HG03571 (cell line): Measurements from ENCODE around the gene FAM170B.
A peak's percentile ranks its signal among the peaks of the same experiment; 100 is the strongest.

Experiments used
- ATAC-seq: cut with Tn5 transposase; IDR thresholded peaks from one replicate; pipeline ENCODE4 v1.9.1; 2021; ENCODE audit not compliant: unreplicated experiment

The FAM170B gene

DNA sequence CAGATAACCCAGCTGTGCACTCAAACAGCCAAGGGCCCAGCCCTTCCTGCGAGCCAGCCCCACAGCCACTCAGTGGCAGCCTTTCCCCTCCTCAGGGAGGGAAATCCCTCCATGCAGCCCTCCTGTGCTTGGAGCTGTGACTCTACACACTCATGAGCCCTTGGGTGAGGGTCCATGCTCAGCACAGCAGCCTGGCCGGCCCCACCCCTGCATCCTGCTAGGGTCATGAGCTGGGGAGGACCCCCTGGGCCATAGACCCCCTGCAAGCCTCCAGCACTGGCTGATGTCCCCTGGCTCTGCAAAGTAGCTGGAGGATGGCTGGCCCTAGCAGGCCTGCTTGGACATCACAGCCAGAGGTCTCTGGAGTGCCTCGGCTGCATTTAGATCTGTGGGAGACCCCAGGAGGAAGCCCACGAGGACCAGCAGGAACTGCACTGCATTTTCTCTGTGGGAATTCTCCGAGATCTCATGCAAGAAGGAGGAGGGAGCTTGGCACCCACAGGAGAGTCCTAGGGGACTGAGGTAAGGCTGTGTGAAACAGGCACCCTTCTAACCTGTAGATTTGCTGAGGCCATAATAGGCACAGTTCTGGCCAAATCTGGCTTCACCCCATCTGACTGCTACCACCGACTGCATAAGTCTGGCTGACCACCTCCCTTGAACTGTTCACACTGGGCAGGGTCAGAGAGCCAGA lies 37.0 kb upstream of the FAM170B start:
- no peak for ATAC-seq

DNA sequence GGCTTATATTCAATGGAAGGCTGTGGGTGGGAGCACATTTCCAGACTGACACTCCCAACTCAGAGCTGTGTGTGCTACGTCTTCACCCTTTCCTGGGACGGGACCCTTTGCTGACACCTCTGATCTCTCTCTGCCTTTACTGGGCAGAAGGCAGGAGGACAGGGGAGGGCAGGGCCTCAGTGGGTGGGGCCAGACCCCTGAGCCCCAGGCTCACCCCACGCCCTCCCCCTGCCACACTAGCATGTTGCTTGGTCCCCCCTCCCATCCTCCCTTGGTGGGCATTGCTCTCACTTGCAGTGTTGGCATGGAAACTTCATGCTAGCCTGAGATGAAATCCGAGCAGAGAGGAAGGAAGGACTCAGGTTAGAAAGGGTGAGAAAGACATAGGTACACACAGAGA lies 36.0 kb upstream of the FAM170B start:
- ATAC-seq = no peak

DNA sequence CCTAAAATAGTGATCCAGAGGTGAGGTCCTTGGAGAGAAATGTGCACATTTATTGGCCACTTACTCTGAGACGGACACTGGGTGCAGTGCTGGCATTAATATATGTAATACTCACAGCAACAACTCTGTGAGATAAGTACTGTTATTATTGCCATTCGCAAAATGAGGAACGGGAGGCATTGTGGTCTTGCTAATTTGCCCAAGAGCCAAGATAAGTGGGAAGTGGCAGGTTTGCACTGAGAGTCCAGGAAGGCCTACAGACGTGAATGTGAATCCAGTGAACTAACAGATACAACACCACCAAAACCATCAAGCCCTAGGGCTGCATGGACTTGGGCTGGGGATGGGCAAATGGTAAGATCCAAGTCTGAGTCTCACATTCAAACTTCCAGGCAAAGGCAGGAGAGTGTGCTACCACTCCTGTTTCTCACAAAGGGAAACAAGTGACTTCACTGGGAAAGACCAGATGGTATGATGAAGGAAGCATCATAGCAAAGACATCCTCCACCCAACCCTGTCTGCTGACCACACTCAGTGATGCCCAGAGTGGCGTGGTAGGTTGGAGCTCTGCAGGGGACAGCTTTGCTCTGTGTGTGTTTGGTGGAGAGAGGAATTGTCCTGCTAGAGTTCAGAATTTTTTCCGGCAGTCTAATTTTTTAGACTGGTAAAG lies 35.1 kb upstream of the FAM170B start:
- ATAC-seq = no peak

DNA sequence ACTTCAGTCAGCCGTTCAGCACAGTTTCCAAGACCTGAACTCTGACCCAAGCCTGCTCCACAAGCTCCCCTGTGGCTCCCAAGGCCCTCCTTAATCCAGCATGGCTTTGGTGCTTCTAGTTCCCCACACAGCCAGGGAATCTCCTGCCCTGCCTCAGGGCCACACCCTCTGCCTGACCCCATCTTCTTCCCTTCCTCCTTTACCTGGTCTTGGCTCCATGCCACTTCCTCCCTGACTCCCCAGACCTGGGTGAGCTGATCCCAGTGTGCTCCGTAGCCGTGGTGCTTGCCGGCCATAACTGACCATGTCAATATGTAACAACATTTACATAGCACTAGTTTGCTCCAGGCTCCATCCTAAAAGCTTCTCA lies 34.3 kb upstream of the FAM170B start:
- ATAC-seq = no peak

DNA sequence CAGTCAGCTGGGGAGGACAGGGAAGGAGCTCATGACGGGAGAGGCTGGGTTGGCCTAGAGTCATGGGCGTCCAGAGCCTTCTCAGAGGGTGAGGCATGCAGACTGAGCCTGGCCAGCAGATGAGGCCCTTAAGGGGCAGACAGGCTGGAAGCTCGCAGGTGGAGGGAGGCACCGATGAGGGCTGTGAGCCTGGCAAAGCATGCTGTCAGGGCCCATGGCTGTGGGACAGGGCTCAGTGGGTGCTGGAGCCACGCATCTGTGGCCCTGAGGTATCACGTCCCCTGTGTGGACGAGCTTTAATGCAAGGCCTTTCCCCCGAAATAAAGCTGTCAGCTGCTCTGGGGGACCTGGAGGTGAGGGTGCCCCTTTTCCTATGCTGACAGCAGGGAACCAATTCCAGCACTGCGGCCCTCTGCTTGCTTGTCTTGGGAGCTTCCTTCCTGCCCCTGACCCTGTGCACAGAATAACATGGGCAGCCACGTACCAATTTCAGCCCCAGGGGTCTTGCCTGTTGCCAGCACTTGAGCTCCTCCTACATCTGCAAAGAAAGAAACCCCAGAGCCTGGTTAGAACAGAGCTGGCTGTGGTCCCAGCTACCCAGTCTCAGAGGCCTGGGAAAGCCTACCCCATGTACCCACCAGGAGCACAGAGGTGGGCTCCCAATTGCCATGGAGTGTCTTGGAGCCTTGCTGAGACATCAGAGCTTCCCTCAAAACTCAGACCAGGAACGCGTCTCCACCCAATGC lies 33.8 kb upstream of the FAM170B start:
- no peak for ATAC-seq

DNA sequence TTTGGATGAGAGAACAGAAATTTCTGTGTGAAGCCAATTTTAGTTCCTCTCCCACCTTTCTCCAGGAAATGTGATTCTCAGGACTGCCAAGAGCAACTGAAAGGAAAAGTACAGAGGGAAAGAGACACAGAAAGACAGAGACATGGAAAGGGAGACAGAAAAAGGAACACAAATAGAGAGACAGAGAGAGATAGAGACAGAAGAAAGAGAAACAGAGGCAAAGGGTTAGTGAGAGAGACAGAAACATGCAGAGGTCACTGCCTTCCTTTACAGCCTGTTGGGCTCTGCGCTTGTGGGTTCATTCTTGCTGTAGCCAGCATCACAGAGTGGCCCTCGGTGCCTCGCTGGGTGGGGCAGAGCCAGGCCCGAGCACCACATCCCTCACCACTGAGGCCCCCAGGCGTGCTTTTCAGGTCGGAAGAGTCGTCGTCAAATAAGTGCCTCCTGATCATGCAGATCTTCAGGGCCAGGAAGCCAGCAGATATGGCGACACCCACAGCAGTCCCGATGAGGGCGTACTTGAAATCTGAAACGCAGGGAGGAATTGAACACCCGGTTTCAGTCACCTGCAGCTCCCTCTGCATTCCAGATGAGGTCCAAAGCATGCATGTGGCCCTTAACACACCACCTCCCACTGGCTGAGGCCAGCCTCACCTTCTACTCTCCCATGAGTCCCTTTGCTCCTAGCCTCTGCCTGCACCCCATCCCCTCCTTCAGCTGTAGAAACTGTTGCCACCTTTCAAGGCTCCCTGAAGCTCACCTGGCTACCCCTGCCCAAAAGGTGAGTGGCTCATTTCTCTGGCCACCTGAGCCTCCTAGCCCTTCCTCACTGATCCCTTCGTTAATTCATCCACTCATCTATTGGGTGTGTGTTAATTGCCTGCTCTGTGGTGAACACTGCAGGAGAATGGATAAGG lies 32.9 kb upstream of the FAM170B start:
- ATAC-seq = no peak

DNA sequence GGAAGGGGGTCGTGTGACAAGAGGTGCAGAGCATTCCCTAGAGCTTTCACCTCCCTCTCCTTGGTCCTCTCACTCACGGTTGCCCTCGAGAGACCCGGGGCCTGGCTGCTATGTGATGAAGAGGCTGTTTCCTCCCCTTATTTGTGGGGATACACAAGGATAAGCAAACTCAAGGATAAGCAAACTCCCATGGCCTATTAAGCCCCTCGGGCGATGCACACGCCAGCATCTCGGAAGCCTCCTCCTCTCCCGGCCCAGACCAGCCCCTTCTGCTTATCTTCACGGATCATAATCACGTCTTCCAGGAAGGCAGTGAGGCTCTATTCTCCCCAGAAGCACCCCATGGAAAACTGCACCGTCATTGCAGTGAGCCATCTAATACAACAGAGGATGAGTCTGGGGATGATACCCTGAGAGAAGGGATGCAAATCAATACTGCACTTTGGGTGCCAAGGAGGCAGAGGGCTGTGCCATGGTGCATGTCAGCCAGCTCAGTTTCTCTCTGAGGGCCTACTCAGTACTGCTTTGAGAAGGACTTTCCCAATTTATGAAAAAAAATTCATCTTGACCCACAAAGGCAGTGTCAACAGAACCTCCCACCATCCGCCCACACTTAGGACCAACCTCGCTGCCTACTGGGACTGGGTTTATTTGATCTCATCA lies 32.1 kb upstream of the FAM170B start:
- no peak for ATAC-seq

DNA sequence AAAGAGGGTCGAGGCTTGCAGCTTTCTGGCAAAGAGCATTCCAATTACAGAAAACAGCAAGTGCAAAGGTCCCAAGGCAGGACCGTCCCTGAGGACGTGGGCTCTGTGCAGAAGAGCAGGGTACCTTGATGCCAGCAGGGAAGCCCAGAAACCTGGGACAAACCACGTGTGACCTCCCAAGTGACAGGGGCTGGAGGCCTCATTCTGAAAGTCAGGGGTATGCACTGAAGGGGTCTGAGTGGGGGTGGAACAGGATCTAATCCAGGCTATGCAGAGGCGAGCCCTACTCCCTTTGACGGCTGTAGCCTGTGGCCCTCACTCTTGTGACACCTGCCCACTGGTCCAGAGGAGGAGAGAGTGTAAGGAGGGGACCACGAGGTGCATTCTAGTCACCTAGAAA lies 31.4 kb upstream of the FAM170B start:
- ATAC-seq = no peak

DNA sequence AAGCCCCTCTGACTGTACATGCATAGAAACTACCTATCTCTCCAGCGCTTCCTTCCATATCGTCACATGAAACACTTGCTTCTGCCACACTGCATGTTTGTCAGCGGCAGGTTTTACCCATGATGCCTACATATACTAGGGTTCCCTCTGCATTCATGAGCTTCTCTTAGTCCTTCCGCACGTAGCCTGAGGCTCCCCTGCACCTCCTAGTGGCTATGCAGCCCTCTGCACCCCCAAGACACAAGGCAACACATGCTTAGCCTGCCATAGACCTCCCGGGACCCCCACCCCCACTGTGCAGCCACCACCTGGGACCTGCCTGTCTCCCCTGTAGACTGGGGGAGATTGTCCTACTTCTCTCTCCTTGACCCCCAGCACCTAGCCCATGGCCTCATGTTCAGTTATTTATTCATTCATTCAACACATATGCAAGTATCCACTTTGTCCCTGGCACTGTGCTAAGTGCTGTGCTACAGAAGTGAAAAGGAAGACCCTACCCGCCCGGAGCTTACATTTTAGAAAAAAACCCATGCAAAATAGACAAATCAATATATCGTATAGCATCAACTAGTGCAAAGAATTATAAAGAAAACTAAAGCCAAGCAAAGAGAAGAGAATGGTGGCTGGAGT lies 30.9 kb upstream of the FAM170B start:
- ATAC-seq = peak; percentile 78

DNA sequence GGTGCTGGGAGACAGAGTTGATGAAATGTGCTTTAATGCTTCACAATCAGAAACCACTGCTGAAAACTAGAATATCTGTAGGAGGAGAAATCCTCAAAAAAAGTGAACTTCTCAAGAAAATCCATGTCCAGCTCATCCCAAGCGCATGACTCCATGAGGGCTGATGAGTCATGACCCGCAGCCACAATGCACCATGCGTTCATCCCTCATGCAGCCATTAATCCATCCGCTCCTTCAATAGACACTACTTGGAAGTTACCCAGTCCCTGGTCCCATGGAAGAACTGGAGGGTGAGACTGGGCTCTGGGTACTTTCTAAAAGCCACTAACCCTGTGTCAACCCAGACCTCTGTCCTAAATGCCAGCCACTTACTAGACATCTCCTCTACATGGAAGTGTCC lies 29.9 kb upstream of the FAM170B start:
- ATAC-seq = no peak

DNA sequence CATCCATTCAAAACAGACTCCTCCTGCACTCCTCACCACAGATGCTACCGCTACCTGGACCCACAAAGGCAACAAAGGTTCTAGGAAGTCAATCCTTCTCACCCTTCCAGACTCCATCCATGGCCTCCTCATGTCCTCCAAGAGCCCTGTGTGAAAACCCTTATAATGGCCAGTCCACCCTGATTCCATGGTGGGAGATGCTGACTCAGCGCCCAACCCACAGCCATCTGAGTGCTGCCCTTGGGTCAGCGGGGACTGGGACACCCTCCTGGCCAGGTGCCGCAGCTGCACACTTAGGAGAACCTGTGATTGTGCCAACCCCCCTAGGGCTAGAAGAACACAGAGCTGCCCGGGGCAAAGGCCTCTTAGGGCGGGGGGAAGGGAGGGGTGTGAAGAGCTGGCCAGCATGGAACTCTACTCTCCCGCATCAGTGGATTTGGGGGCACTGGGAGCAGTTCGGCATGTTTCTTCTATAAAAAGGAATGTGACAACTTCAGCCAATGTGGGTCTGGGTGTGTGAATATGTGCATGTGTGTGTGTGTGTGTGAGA lies 29.0 kb upstream of the FAM170B start:
- ATAC-seq = no peak

DNA sequence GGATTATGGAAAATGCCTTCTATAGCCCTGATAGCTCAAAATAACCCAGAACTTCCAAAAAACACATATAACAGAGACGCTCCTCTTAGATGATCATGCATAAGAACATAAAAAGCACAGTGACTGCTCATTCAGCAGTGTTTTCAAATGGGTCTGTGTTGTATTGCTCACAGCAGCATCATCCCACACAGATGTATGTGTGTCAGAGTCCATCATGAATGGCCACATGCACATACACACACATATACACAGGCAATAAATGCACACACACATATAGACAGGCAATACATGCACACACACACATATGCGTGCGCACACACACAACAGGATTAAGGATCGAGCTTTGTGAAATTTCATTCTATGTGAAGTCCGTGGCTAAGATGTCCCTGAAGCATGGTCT lies 28.2 kb upstream of the FAM170B start:
- no peak for ATAC-seq

DNA sequence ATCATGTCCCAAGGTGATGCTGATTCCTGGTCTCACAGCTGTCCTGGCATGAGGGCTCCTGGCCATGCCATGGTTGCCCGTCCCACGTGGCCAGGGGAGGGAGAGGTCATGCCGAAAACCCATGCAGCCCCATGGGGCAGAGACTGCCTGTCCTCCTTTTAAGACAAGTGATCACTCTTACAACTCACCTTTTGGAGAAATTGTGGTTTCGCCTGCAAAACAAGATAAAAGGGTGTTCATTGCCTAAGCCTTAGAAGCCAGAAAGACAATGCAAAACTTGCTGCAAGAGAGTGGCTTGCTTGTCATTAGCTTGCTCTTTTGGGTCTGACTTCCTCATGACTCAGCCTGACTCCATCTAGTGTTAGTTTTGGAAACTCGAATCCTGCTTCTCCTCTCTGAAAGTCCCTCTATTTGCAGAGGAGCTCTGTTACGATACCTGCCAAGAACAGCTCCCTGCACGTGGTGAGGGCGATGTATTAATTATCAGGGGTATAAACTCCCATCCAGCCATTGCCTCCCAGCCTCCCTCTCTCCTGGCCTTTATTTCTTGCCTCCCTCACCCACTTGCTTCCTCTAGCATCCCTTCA lies 27.7 kb upstream of the FAM170B start:
- ATAC-seq = no peak

DNA sequence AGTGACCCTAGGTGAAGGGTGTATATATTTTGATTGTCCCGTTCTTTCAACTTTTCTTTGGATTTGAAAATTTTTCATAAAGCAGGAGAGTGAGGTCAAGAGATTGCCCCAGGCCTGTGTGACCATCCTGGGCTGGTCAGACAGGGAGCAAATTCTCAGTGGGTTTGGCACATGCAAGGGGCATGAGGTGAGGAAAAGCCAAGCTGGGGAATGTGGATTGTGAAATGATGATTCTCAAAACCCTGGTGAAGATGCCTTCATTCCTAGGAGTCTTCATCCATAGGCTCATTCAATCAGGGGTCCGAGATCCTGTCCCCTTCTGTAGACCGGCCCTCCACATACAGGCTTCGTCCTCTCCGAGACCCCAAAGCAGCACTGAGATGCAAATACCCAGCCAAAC lies 27.0 kb upstream of the FAM170B start:
- ATAC-seq = no peak

DNA sequence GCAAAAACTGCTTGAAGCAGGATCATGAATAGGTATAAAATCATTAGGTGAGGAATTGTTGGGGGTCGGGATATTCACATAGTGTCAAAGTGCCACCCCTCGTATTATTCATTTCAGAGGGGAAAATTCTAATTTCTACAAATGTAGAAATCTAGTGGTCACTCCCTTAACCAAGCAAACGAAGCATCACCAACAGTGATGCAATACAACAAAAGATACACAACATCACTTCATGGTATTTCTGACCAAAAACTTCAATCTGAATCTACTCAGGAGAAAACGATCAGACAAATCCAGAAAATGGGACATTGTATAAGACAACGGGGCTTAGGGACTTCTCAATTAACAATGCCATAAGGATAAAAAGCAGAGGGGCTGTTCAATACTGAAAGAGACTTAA lies 26.3 kb upstream of the FAM170B start:
- no peak for ATAC-seq

DNA sequence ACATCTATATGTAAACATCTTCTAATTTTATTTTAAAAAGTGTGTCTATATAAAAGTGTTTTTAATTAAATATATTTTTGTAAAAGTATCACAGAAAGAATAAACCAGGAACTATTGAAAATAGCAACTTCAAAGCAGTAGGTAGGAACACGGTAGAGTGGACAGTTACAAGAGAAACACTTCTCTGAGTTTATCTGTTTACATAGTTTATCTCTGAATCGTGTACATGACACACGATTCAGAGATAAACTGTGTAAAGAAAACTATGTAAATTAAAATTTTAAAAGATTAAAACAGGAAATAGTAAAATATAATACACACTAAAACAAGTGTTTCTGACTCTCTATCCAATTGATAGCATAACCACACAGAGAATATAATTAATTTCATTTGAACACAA lies 25.1 kb upstream of the FAM170B start:
- ATAC-seq = no peak

DNA sequence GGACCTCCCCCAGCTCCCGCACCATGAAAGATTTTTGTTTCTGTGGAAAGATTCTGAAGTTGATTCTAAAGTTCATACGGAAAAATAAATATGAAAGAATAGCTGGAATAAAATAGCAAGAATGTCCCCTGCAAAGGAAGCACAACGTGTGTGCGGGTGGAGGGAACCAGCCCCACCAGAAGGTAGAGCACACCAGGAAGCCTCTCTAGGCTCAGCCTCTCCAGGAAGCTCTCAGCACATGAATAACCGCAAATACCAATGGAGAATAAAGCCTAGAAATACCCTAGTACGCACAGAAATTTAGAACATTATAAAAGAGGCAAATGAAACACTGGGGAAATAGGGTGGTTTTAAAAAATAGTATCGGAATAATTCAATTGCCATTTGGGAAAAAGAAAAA lies 24.6 kb upstream of the FAM170B start:
- ATAC-seq = no peak

DNA sequence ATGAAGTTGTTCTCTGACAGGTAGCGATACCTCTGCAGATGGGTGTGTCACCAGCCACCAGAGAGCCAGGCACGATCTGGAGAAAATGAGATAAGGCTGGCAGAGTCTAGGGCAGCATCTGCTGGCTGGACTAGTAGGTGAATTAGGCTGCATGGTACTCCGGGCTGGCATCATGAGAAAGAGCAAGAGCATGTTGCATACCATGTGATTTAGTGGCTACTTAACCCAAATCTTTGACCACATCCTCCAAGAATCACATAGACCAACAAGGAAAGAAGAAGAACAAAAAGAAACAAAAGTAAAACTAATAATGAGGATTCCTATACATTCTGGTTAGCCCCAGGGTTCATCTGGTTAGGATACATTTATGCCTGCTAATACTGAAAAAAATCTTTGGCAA lies 23.4 kb upstream of the FAM170B start:
- no peak for ATAC-seq

DNA sequence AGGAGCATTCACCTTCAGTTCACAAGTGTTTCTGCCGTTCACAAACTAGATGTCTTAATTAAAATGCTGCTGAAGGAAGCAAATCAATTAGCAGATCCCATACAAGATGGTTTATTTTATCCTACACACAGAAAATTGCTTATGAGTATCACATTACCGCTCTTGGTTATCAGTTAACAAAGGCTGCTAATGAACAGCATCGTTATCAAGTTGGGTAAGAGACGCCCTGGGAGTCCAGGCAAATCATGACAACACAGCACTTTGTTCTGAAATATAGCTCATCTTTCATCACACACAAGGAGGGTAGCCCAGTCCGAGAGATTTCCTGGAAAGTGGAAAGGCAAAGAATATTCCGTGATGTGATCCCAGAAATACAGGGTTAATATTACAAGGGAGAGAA lies 20.8 kb upstream of the FAM170B start:
- ATAC-seq = no peak

DNA sequence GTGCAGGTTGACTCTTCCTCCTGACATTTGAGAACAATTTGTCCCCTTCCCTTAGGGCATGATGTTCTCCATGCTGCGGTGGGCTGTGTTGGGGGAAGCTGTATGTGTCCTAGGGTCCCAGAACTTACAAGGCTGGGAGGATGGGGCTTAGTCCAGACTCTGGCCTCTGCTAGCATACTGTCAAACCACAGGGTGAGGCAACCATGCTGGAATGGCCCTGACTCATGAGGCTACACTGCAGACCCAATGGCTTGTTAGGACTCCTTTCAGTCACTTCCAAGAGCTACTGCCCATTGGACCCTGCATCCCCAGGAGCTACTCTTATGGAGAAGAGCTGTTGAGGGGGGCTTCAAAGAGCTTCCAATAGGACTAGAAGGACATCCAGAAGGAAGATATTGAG lies 20.1 kb upstream of the FAM170B start:
- no peak for ATAC-seq
